ENCODE measurements around the gene DUSP21. TPM values are rescaled to one million over a fixed set of nuclear protein-coding genes. Genes with fewer than 3 reads are reported as not detected.

DUSP21 gene
- total RNA-seq, 2 donors from 2014 or later = not detected

GRCh38 chrX:44891642-44892041, 47.8 kb downstream of the DUSP21 start:
- H3K4me3 ChIP-seq = no peak overlapping the region
- DNase-seq (no peak), ATAC-seq (no peak)
- no peak overlapping the region for H3K27ac ChIP-seq
- H3K36me3 ChIP-seq (replicated peaks in 1 of 2; ENCODE audit: insufficient read depth in 1 of 2, low read depth in 2 of 2) = no peaks in the 10 kb centered on the region
- WGBS, 2 donors = 83 to 86% methylated on average over 6 of the region's 6 CpGs
- no peaks in the 10 kb centered on the region for H3K9me3 ChIP-seq
- H3K27me3 ChIP-seq = no peaks in the 10 kb centered on the region
- intact Hi-C loops (cut with DNase I) = no loop called here
- H3K4me1 ChIP-seq = peaks cover 3% of the 10 kb centered on the region
- TF ChIP-seq POLR2A (IDR thresholded peaks at IDR 0.05) = no peak
- no peak for TF ChIP-seq CTCF (IDR thresholded peaks at IDR 0.05)

Other genes with a start within 250 kb of the DUSP21 start
- gene KDM6A, start 29.2 kb downstream of the DUSP21 start, total RNA-seq = 10 to 100 TPM; 20.8 to 30.7 TPM